DOHH2 (cell line): ENCODE results near the gene FOXA3.
"Not testable (repeated sequence)": the region's sequence is repeated elsewhere in the genome, so short reads cannot be mapped to it uniquely, and the experiment has no call there.

Experiments
- CTCF ChIP-seq: fragments of 200-600 bp; sonication (generic); IDR thresholded peaks from one replicate; pipeline ENCODE4 v1.5.1; 2014; ENCODE audit warnings: antibody characterized with exemption, mild to moderate bottlenecking, low read depth, low read length; ENCODE audit not compliant: poor library complexity, severe bottlenecking
- EZH2phosphoT487 ChIP-seq: fragments of 200-600 bp; sonication (generic); IDR thresholded peaks from 2 replicates; pipeline ENCODE4 v1.6.1; 2017; ENCODE audit warnings: borderline replicate concordance, mild to moderate bottlenecking, antibody characterized with exemption, low read length, moderate library complexity, mixed read lengths

DNA sequence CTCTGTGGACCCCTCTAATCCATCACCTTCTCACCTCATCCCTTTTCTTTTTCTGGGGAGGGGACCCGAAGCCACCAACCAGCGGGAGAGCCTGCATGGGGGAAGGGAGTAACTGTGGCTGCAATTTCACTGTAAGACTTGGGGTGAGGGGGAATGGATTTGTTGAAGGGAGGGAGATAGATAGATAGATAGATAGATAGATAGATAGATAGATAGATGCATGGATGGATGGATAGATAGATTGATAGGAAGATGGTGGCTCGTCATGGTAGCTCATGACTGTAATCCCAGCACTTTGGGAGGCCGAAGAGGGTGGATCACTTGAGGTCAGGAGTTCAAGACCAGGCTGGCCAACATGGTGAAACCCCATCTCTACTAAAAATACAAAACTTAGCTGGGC is 3.1 kb downstream of the FOXA3 start:
- TF ChIP-seq CTCF, EZH2phosphoT487: not testable (repeated sequence)
